Trophoblast cell (in vitro differentiated cells and primary cell): ENCODE results near the gene CAND2.
A peak's percentile ranks its signal among the peaks of the same experiment; 100 is the strongest.

Experiments
- DNase-seq, 2 donors: peaks; one replicate each; pipeline ENCODE4 v3.0.0-alpha.2; 2016
- H2AFZ ChIP-seq: 2 replicates; pipeline ENCODE4 v1.6.1; 2013; ENCODE audit warnings: low read length, moderate library complexity, mild to moderate bottlenecking; ENCODE audit not compliant: insufficient read depth, poor library complexity
- H2AK5ac ChIP-seq: 2 replicates; pipeline ENCODE4 v1.6.1; 2013; ENCODE audit warnings: mild to moderate bottlenecking, low read length
- H2BK120ac ChIP-seq: 2 replicates; pipeline ENCODE4 v1.6.1; 2013; ENCODE audit warnings: low read length, mild to moderate bottlenecking, moderate library complexity; ENCODE audit not compliant: insufficient read depth, poor library complexity
- H2BK12ac ChIP-seq: 2 replicates; pipeline ENCODE4 v1.6.1; 2013; ENCODE audit warnings: mild to moderate bottlenecking, low read length, moderate library complexity
- H2BK5ac ChIP-seq: 2 replicates; pipeline ENCODE4 v1.6.1; 2013; ENCODE audit warnings: low read length, low read depth, moderate library complexity, mild to moderate bottlenecking; ENCODE audit not compliant: poor library complexity
- H3K14ac ChIP-seq: 2 replicates; pipeline ENCODE4 v1.6.1; 2013; ENCODE audit warnings: mild to moderate bottlenecking, low read length
- H3K18ac ChIP-seq: 2 replicates; pipeline ENCODE4 v1.6.1; 2013; ENCODE audit warnings: mild to moderate bottlenecking, low read length
- H3K23ac ChIP-seq: 2 replicates; pipeline ENCODE4 v1.6.1; 2013; ENCODE audit warnings: low read length
- H3K27ac ChIP-seq: 2 replicates; pipeline ENCODE4 v1.5.1; 2013; ENCODE audit warnings: low read depth, mild to moderate bottlenecking, inconsistent platforms, low read length, moderate library complexity
- H3K27me3 ChIP-seq: 2 replicates; pipeline ENCODE4 v1.6.1; 2013; ENCODE audit warnings: inconsistent platforms, mild to moderate bottlenecking, low read length, moderate library complexity; ENCODE audit not compliant: insufficient read depth
- H3K36me3 ChIP-seq, 2 experiments: 1 replicate in 1 of 2; 2 replicates in 1 of 2; pipeline ENCODE4 v1.6.1; 2013; ENCODE audit warnings: low read length in 2 of 2, mild to moderate bottlenecking in 2 of 2, moderate library complexity in 1 of 2; ENCODE audit not compliant: insufficient read depth in 2 of 2, control insufficient read depth in 1 of 2
- H3K4ac ChIP-seq: 2 replicates; pipeline ENCODE4 v1.6.1; 2013; ENCODE audit warnings: low read depth, mild to moderate bottlenecking, low read length, moderate library complexity
- H3K4me1 ChIP-seq, 2 experiments: 1 replicate in 1 of 2; 2 replicates in 1 of 2; pipeline ENCODE4 v1.6.1; 2013; ENCODE audit warnings: low read length in 2 of 2, mild to moderate bottlenecking in 2 of 2, moderate library complexity in 1 of 2; ENCODE audit not compliant: insufficient read depth in 2 of 2, control insufficient read depth in 1 of 2
- H3K4me2 ChIP-seq: 2 replicates; pipeline ENCODE4 v1.6.1; 2013; ENCODE audit warnings: inconsistent platforms, mild to moderate bottlenecking, low read length, moderate library complexity
- H3K4me3 ChIP-seq: 2 replicates; pipeline ENCODE4 v1.5.1; 2013; ENCODE audit warnings: mild to moderate bottlenecking, low read depth, low read length, inconsistent platforms
- H3K79me1 ChIP-seq: one replicate; pipeline ENCODE4 v1.6.1; 2013; ENCODE audit warnings: low read length
- H3K79me2 ChIP-seq: 2 replicates; pipeline ENCODE4 v1.6.1; 2013; ENCODE audit warnings: low read length, mild to moderate bottlenecking; ENCODE audit not compliant: control insufficient read depth, insufficient read depth, poor library complexity
- H3K9ac ChIP-seq: 2 replicates; pipeline ENCODE4 v1.6.1; 2013; ENCODE audit warnings: mild to moderate bottlenecking, low read length
- H3K9me3 ChIP-seq: 2 replicates; pipeline ENCODE4 v1.6.1; 2013; ENCODE audit warnings: low read depth, mild to moderate bottlenecking, control low read depth, inconsistent platforms, low read length; ENCODE audit not compliant: insufficient read depth
- H4K12ac ChIP-seq: 2 replicates; pipeline ENCODE4 v1.6.1; 2013; ENCODE audit warnings: low read depth, mild to moderate bottlenecking, low read length, moderate library complexity
- H4K8ac ChIP-seq: 2 replicates; pipeline ENCODE4 v1.6.1; 2013; ENCODE audit warnings: low read depth, mild to moderate bottlenecking, low read length, moderate library complexity
- H4K91ac ChIP-seq: one replicate; pipeline ENCODE4 v1.6.1; 2013; ENCODE audit warnings: low read depth, mild to moderate bottlenecking, low read length, moderate library complexity
- WGBS: extraction: QIAGEN DNeasy Blood & Tissue Kit; methylation state at CpG from one replicate; pipeline ENCODE4 v1.1.7; 2013; ENCODE audit warnings: missing lambda C conversion rate; ENCODE audit not compliant: insufficient read length, insufficient coverage; ENCODE audit errors: extremely low coverage; 5-methylcytosine and 5-hydroxymethylcytosine counted together

Gene CAND2

DNA sequence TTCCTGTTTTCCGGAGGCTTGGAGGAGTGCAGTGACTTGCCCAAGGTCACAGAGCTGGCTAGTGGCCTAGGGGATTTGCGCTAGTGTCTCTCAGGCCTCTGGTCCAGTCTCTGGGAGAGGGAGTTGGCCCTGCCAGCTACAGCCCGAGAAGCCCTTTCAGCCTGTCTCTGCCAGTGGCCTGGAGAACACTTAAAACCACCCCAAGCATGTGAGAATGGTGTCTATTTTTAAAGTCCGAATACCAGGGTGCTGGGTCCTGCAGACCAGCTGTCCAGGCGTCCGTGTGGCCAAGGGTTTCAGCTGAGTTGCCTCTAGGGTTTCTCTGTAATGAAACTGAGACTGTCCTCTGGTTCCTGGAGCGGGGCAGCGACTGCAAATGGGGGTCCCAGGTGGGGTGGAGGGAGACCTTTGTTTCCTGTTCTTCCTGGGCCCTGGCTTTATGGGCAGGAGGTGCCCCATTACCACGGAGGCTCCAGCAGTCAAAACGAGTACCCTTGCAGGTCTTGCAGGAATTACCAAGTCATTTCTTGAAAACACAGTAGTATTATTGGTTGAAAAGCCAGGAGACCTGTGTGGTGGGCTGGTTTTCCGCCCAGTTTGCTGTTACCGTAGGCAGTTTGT lies 2.2 kb downstream of the CAND2 start:
- no peak overlapping the region for H3K14ac ChIP-seq
- no peak overlapping the region for H3K4me3 ChIP-seq
- H3K27ac ChIP-seq = no peak overlapping the region
- H3K36me3 ChIP-seq = no peaks in the 10 kb centered on the region
- H2BK12ac ChIP-seq = no peak overlapping the region
- H3K18ac ChIP-seq = no peak overlapping the region
- H4K8ac ChIP-seq = no peak overlapping the region
- DNase-seq = no peak
- H3K4me2 ChIP-seq = no peak overlapping the region
- H2BK120ac ChIP-seq = no peak overlapping the region
- peaks cover 9% of the 10 kb centered on the region for H3K27me3 ChIP-seq
- H3K4me1 ChIP-seq = peaks cover 3 to 8% of the 10 kb centered on the region in 2 experiments
- no peak overlapping the region for H4K12ac ChIP-seq
- no CpG with 5 or more reads among the region's 12 CpGs for WGBS
- H2AK5ac ChIP-seq = no peak overlapping the region
- no peaks in the 10 kb centered on the region for H3K79me2 ChIP-seq
- H3K9me3 ChIP-seq = no peaks in the 10 kb centered on the region
- no peak overlapping the region for H3K9ac ChIP-seq
- no peak overlapping the region for H2BK5ac ChIP-seq
- no peak overlapping the region for H2AFZ ChIP-seq
- H3K4ac ChIP-seq = no peak overlapping the region
- peak overlapping the region; percentile 23 for H3K23ac ChIP-seq
- no peaks in the 10 kb centered on the region for H3K79me1 ChIP-seq
- H4K91ac ChIP-seq = no peak overlapping the region

DNA sequence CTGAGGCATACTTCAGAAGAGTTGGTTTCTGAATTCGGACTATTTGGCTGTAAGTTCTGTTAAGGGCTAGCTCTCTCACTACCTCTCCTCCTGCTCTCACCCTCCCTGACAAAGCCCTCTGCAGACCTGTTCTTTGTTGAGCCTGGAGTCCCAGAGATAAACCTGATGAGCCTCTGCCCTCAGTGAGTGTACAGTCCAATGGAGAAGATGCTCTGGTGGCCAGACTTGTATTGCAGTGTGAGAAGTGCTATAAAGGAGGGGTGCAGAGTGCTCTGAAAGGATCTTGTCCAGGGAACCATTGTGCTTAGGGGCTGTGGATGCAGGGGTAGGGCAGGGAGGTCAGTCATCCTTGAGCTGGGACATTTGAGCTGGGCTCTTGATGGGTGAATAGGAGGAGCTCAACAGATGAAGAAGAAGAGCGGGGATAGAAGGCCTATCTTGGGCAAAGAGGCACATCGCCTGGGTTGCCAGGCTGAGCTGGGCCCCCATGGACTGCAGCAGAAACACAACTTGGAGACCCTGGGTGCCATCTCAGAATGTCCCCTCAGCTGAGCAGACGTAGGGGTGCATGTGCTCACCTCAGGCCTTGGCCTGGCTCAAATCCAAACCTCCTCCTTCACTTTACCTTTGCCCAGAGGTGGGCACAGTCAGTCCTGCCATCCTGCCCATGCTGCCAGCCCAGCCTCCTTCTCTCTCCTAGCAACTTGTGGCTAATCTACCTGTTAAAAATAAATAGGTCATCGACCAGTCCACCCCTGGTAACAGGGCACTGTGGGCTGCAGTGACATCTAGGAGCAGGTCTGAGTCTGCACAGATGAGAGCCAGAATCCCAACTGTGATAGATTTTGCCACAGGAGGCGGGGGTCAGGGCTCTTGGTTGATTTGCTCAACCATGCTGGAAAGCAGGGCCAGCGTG lies 3.3 kb downstream of the CAND2 start:
- H3K9ac ChIP-seq = no peak overlapping the region
- WGBS = no CpG with 5 or more reads among the region's 7 CpGs
- no peaks in the 10 kb centered on the region for H3K79me2 ChIP-seq
- H3K18ac ChIP-seq = no peak overlapping the region
- H3K4me2 ChIP-seq = no peak overlapping the region
- H2BK120ac ChIP-seq = no peak overlapping the region
- no peaks in the 10 kb centered on the region for H3K36me3 ChIP-seq
- no peak overlapping the region for H2AK5ac ChIP-seq
- H2BK12ac ChIP-seq = no peak overlapping the region
- no peak overlapping the region for H3K4me3 ChIP-seq
- H3K79me1 ChIP-seq = no peaks in the 10 kb centered on the region
- no peak overlapping the region for H4K91ac ChIP-seq
- no peak overlapping the region for H2AFZ ChIP-seq
- H3K9me3 ChIP-seq = no peaks in the 10 kb centered on the region
- H3K14ac ChIP-seq = no peak overlapping the region
- peaks cover 3 to 8% of the 10 kb centered on the region in 2 experiments for H3K4me1 ChIP-seq
- DNase-seq = no peak
- H3K4ac ChIP-seq = no peak overlapping the region
- H2BK5ac ChIP-seq = no peak overlapping the region
- H3K23ac ChIP-seq = no peak overlapping the region
- H3K27me3 ChIP-seq = peaks cover 9% of the 10 kb centered on the region
- no peak overlapping the region for H4K8ac ChIP-seq
- H3K27ac ChIP-seq = no peak overlapping the region
- no peak overlapping the region for H4K12ac ChIP-seq

DNA sequence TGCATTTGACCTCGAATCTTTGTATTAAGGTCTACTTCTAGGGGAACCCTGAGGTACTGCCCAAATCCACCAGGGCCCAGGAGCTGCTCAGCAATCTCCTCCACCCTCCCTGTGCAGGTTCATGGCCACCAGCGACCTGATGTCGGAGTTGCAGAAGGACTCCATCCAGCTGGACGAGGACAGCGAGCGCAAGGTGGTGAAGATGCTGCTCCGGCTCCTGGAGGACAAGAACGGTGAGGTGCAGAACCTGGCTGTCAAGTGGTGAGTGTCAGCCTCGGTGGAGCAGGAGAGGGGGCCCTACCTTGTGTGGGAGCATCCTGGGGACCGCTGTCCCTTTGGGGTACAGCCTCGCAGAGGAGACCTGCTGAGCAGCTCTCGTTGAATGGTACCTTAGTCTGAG lies 6.9 kb downstream of the CAND2 start:
- Histone ChIP-seq H4K91ac (no peak overlapping the region), H3K79me2 (no peaks in the 10 kb centered on the region), H3K4me3 (no peak overlapping the region), H2BK120ac (no peak overlapping the region), H3K23ac (no peak overlapping the region), H2AK5ac (no peak overlapping the region), H3K4me1 (no peaks in the 10 kb centered on the region), H3K4me2 (no peak overlapping the region), H3K27ac (no peak overlapping the region), H4K8ac (no peak overlapping the region), H2BK5ac (no peak overlapping the region), H3K9ac (no peak overlapping the region), H2AFZ (no peak overlapping the region), H3K14ac (no peak overlapping the region), H4K12ac (no peak overlapping the region), H3K9me3 (no peaks in the 10 kb centered on the region), H3K4ac (no peak overlapping the region), H3K36me3 (no peaks in the 10 kb centered on the region), H3K79me1 (no peaks in the 10 kb centered on the region), H3K18ac (no peak overlapping the region), H3K27me3 (no peaks in the 10 kb centered on the region), H2BK12ac (no peak overlapping the region)
- WGBS = no CpG with 5 or more reads among the region's 12 CpGs
- DNase-seq = no peak

DNA sequence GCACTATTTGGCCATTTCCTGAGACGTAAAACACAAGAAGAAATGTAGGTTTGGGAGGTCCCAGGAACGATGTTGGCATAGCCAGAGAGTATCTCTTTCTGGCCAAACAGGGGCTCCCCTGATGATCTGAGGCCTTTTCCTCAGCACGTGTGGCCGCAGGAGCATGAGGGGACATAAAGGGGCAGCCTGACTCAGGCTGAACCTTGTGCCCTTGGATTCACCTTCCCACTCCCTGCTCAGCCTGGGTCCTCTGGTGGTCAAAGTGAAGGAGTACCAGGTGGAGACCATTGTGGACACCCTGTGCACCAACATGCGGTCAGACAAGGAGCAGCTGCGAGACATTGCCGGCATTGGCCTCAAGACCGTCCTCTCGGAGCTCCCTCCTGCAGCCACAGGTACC lies 10.6 kb downstream of the CAND2 start:
- Histone ChIP-seq H2AFZ (no peak overlapping the region), H3K27ac (no peak overlapping the region), H3K27me3 (no peaks in the 10 kb centered on the region), H2BK5ac (no peak overlapping the region), H4K12ac (no peak overlapping the region), H3K4me1 (peaks cover 0 to 4% of the 10 kb centered on the region in 2 experiments), H3K23ac (no peak overlapping the region), H3K4ac (no peak overlapping the region), H3K79me2 (peaks cover 3% of the 10 kb centered on the region), H3K18ac (no peak overlapping the region), H3K9ac (no peak overlapping the region), H3K79me1 (peaks cover 3% of the 10 kb centered on the region), H4K91ac (no peak overlapping the region), H3K4me2 (no peak overlapping the region), H3K14ac (no peak overlapping the region), H3K36me3 (no peaks in the 10 kb centered on the region), H2BK120ac (no peak overlapping the region), H3K9me3 (no peaks in the 10 kb centered on the region), H3K4me3 (no peak overlapping the region), H2BK12ac (no peak overlapping the region), H4K8ac (no peak overlapping the region), H2AK5ac (no peak overlapping the region)
- no peak for DNase-seq
- WGBS = no CpG with 5 or more reads among the region's 9 CpGs
